SK-N-SH (cell line): ENCODE results near the gene RFPL3. TPM values are rescaled to one million over a fixed set of nuclear protein-coding genes. Genes with fewer than 3 reads are reported as not detected.

ENCODE experiments used
- CTCF ChIA-PET: fragments of 300-600, 350-600 bp; formaldehyde crosslinking; extraction: SDS; loops from one replicate; lab custom pipeline; 2021; lab: Yijun Ruan, JAX
- POLR2A ChIA-PET: fragments of 350-600 bp; sonication (Branson Sonifier 250); formaldehyde crosslinking; extraction: SDS; loops from one replicate; lab custom pipeline; 2020; ENCODE audit warnings: antibody characterized with exemption, inconsistent platforms; lab: Yijun Ruan, JAX
- DNase-seq: peaks from one replicate; pipeline ENCODE4 v3.0.0; 2012
- H2AFZ ChIP-seq: fragments of 200-600 bp; sonication (generic); 2 replicates; pipeline ENCODE4 v1.8.1; 2016; ENCODE audit warnings: antibody characterized with exemption, mild to moderate bottlenecking, low read depth
- H3F3A ChIP-seq: fragments of 200-600 bp; sonication (generic); replicated peaks from 2 replicates; pipeline ENCODE3; 2016; ENCODE audit warnings: antibody characterized with exemption, mild to moderate bottlenecking; ENCODE audit not compliant: insufficient read depth
- H3K27ac ChIP-seq, 2 experiments: fragments of 200-500 bp in 1 of 2; fragments of 200-600 bp in 1 of 2; sonication (Bioruptor generic) in 1 of 2; sonication (generic), shearing (Covaris generic) in 1 of 2; 2 replicates each; pipeline versions ENCODE4 v1.5.1 to v1.6.1; 2014 to 2016; ENCODE audit warnings: low read depth in 2 of 2, inconsistent platforms in 1 of 2, low read length in 1 of 2, mild to moderate bottlenecking in 1 of 2, mixed read lengths in 1 of 2
- H3K27me3 ChIP-seq: fragments of 200-600 bp; sonication (generic), shearing (Covaris generic); 2 replicates; pipeline ENCODE4 v1.6.1; 2016; ENCODE audit warnings: mixed run types; ENCODE audit not compliant: insufficient read depth
- H3K36me3 ChIP-seq, 2 experiments: fragments of 200-500 bp in 1 of 2; fragments of 200-600 bp in 1 of 2; sonication (Bioruptor generic) in 1 of 2; sonication (generic) in 1 of 2; replicated peaks in 1 of 2; 2 replicates each; pipeline versions ENCODE3 to v1.5.1; 2014 to 2016; ENCODE audit warnings: low read length in 1 of 2, mild to moderate bottlenecking in 1 of 2; ENCODE audit not compliant: insufficient read depth in 2 of 2, control insufficient read depth in 1 of 2
- H3K4me1 ChIP-seq, 2 experiments: fragments of 200-500 bp in 1 of 2; fragments of 200-600 bp in 1 of 2; sonication (Bioruptor generic) in 1 of 2; sonication (generic), shearing (Covaris generic) in 1 of 2; 2 replicates each; pipeline versions ENCODE4 v1.5.1 to v1.6.1; 2014 to 2016; ENCODE audit warnings: low read depth in 1 of 2, low read length in 1 of 2, mixed run types in 1 of 2; ENCODE audit not compliant: insufficient read depth in 2 of 2, control insufficient read depth in 1 of 2
- H3K4me2 ChIP-seq: fragments of 200-600 bp; sonication (generic), shearing (Covaris generic); 2 replicates; pipeline ENCODE4 v1.6.1; 2017; ENCODE audit warnings: mixed run types
- H3K4me3 ChIP-seq, 2 experiments: fragments of 200-500 bp in 1 of 2; fragments of 200-600 bp in 1 of 2; sonication (Bioruptor generic) in 1 of 2; sonication (generic), shearing (Covaris generic) in 1 of 2; 2 replicates each; pipeline versions ENCODE4 v1.5.1 to v1.8.1; 2014 to 2016; ENCODE audit warnings: low read depth in 2 of 2, inconsistent platforms in 1 of 2, low read length in 1 of 2, mild to moderate bottlenecking in 1 of 2, mixed read lengths in 1 of 2, moderate library complexity in 1 of 2
- H3K79me2 ChIP-seq: fragments of 200-600 bp; sonication (generic); 2 replicates; pipeline ENCODE4 v1.8.1; 2017; ENCODE audit warnings: mild to moderate bottlenecking; ENCODE audit not compliant: insufficient read depth
- H3K9ac ChIP-seq: fragments of 200-600 bp; sonication (generic); 2 replicates; pipeline ENCODE4 v1.6.1; 2017; ENCODE audit warnings: mixed run types
- H3K9me2 ChIP-seq: fragments of 200-600 bp; sonication (generic); 2 replicates; pipeline ENCODE4 v1.6.1; 2017; ENCODE audit warnings: mixed run types
- H3K9me3 ChIP-seq: fragments of 200-600 bp; sonication (generic); 2 replicates; pipeline ENCODE4 v1.6.1; 2017; ENCODE audit warnings: mixed run types, mild to moderate bottlenecking, moderate library complexity
- H4K20me1 ChIP-seq: fragments of 200-600 bp; sonication (generic); 2 replicates; pipeline ENCODE4 v1.6.1; 2017; ENCODE audit warnings: mild to moderate bottlenecking, mixed run types; ENCODE audit not compliant: insufficient read depth
- EP300 ChIP-seq, 2 experiments: IDR thresholded peaks; 2 replicates each; pipeline versions ENCODE4 v1.4.0 to v1.6.1; 2012; ENCODE audit warnings: borderline replicate concordance in 1 of 2, low read depth in 1 of 2, low read length in 1 of 2
- GATA2 ChIP-seq: sonication (generic); formaldehyde crosslinking; IDR thresholded peaks from 2 replicates; pipeline ENCODE4 v1.5.0; 2020; ENCODE audit warnings: mild to moderate bottlenecking, missing genetic modification reagents
- SMC3 ChIP-seq: IDR thresholded peaks from 2 replicates; pipeline ENCODE4 v1.6.1; 2012; ENCODE audit warnings: low read depth, low read length, improper control_type of control experiment
- WGBS: methylation state at CpG from one replicate; pipeline ENCODE4 v1.1.6; 2017; ENCODE audit warnings: low lambda C conversion rate; 5-methylcytosine and 5-hydroxymethylcytosine counted together
- polyA plus RNA-seq, 3 experiments: library from polyadenylated mRNA; depleted of rRNA; stranded (reverse); fragments of >200 nt; gene quantifications; 2 replicates each; pipeline ENCODE4 v1.2.3, GENCODE V29; 2012
- TF ChIP-seq, protein P1 (sequence below): fragments of 150-350 bp; IDR thresholded peaks from 2 replicates; pipeline ENCODE4 v1.6.1; 2017; ENCODE audit warnings: antibody characterized with exemption, low read length, low read depth, borderline replicate concordance
- TF ChIP-seq, protein P2 (sequence below): IDR thresholded peaks from 2 replicates; pipeline ENCODE4; 2012
- TF ChIP-seq, protein P3 (sequence below): fragments of 150-350 bp; IDR thresholded peaks from 2 replicates; pipeline ENCODE4 v1.6.1; 2016; ENCODE audit warnings: mild to moderate bottlenecking, low read depth, low read length

Gene RFPL3
- polyA plus RNA-seq, 1 of the 3 experiments (the other 2 are of a cell fraction) = not detected

- no peaks in the 10 kb centered on the region for H3K36me3 ChIP-seq
- no peaks in the 10 kb centered on the region for H3K79me2 ChIP-seq
- H3K9ac ChIP-seq = no peak overlapping the region
- ChIA-PET POLR2A (no interaction called here), CTCF (interaction anchor here (1.2 kb wide), 1 partner anchor 364 kb away, joined by 3 read pairs; no protein-coding TSS in a partner anchor)
- H3K9me3 ChIP-seq = no peaks in the 10 kb centered on the region
- H3K27me3 ChIP-seq = no peaks in the 10 kb centered on the region
- no peak for DNase-seq
- H3F3A ChIP-seq = no peaks in the 10 kb centered on the region
- WGBS = 69% methylated on average over 13 of the region's 13 CpGs
- no peak overlapping the region for H3K4me3 ChIP-seq
- no peaks in the 10 kb centered on the region for H4K20me1 ChIP-seq
- no peak overlapping the region for H3K4me2 ChIP-seq
- no peak for TF ChIP-seq EP300 (IDR thresholded peaks at IDR 0.05; ENCODE audit: borderline replicate concordance in 1 of 2, low read depth in 1 of 2, low read length in 1 of 2)
- TF ChIP-seq, all 33 proteins: peak for 0
- no peak overlapping the region for H3K27ac ChIP-seq
- H3K9me2 ChIP-seq = no peaks in the 10 kb centered on the region
- no peak overlapping the region for H2AFZ ChIP-seq
- peaks cover 0 to 9% of the 10 kb centered on the region in 2 experiments; a peak in 1 of 4 replicates for H3K4me1 ChIP-seq
Measured at GRCh38 chr22:32341122-32341740, 16.4 kb upstream of the RFPL3 start.

GRCh38 chr22:32342977-32343376, 14.7 kb upstream of the RFPL3 start:
- Histone ChIP-seq H3K9me2 (no peaks in the 10 kb centered on the region), H3F3A (no peaks in the 10 kb centered on the region), H3K9me3 (no peaks in the 10 kb centered on the region), H2AFZ (no peak overlapping the region), H3K4me2 (no peak overlapping the region), H3K27ac (no peak overlapping the region), H3K9ac (no peak overlapping the region), H3K79me2 (no peaks in the 10 kb centered on the region), H3K4me3 (no peak overlapping the region), H3K36me3 (no peaks in the 10 kb centered on the region), H3K27me3 (no peaks in the 10 kb centered on the region), H3K4me1 (no peaks in the 10 kb centered on the region; a peak in 1 of 4 replicates), H4K20me1 (no peaks in the 10 kb centered on the region)
- WGBS = 57% methylated on average over 2 of the region's 2 CpGs
- TF ChIP-seq SMC3 (no peak), GATA2 (no peak), EP300 (IDR thresholded peaks at IDR 0.05; ENCODE audit: borderline replicate concordance in 1 of 2, low read depth in 1 of 2, low read length in 1 of 2) (no peak)
- TF ChIP-seq, protein P1, sequence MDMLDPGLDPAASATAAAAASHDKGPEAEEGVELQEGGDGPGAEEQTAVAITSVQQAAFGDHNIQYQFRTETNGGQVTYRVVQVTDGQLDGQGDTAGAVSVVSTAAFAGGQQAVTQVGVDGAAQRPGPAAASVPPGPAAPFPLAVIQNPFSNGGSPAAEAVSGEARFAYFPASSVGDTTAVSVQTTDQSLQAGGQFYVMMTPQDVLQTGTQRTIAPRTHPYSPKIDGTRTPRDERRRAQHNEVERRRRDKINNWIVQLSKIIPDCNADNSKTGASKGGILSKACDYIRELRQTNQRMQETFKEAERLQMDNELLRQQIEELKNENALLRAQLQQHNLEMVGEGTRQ = no peak
- TF ChIP-seq, protein P2, sequence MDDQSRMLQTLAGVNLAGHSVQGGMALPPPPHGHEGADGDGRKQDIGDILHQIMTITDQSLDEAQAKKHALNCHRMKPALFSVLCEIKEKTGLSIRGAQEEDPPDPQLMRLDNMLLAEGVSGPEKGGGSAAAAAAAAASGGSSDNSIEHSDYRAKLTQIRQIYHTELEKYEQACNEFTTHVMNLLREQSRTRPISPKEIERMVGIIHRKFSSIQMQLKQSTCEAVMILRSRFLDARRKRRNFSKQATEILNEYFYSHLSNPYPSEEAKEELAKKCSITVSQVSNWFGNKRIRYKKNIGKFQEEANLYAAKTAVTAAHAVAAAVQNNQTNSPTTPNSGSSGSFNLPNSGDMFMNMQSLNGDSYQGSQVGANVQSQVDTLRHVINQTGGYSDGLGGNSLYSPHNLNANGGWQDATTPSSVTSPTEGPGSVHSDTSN = no peak
- TF ChIP-seq, protein P3, sequence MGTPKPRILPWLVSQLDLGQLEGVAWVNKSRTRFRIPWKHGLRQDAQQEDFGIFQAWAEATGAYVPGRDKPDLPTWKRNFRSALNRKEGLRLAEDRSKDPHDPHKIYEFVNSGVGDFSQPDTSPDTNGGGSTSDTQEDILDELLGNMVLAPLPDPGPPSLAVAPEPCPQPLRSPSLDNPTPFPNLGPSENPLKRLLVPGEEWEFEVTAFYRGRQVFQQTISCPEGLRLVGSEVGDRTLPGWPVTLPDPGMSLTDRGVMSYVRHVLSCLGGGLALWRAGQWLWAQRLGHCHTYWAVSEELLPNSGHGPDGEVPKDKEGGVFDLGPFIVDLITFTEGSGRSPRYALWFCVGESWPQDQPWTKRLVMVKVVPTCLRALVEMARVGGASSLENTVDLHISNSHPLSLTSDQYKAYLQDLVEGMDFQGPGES = no peak
- no peak for DNase-seq
- POLR2A ChIA-PET = interaction anchor here (0.8 kb wide), 1 partner anchor 9 kb away, joined by 3 read pairs; no protein-coding TSS in a partner anchor
- CTCF ChIA-PET = no interaction called here
